Activated T-helper 1 cell treated with Interleukin-2 at 50 U/mL for 16 hours (primary cell): ENCODE results near the gene DTWD2.
A peak's percentile ranks its signal among the peaks of the same experiment; 100 is the strongest.
"Not testable (repeated sequence)": the region's sequence is repeated elsewhere in the genome, so short reads cannot be mapped to it uniquely, and the experiment has no call there.

ENCODE experiments used
- DNase-seq: peaks from one replicate; pipeline ENCODE4 v3.0.0-alpha.2; 2020; ENCODE audit warnings: low read depth

The DTWD2 gene

GRCh38 chr5:118987988-118988865 is at the start of gene DTWD2:
Gene DTWD2 (minus strand): TSS chr5:118988547. CDS start chr5:118988511, 36 bp downstream.
- DNase-seq = peak; percentile 85

- DNase-seq = no peak
Observed at GRCh38 chr5:119037496-119038215, 49.3 kb upstream of the DTWD2 start.

GRCh38 chr5:119036101-119036762 is 47.9 kb upstream of the DTWD2 start:
- DNase-seq = no peak

GRCh38 chr5:119033135-119033534 is 44.8 kb upstream of the DTWD2 start:
- DNase-seq = no peak

GRCh38 chr5:119032656-119033055 is 44.3 kb upstream of the DTWD2 start:
- DNase-seq = no peak

GRCh38 chr5:119031905-119032304 is 43.6 kb upstream of the DTWD2 start:
- no peak for DNase-seq

- no peak for DNase-seq
Observed at GRCh38 chr5:119031011-119031886, 42.9 kb upstream of the DTWD2 start.

GRCh38 chr5:119028575-119028974 is 40.2 kb upstream of the DTWD2 start:
- no peak for DNase-seq

- DNase-seq = no peak
Observed at GRCh38 chr5:119022773-119023172, 34.4 kb upstream of the DTWD2 start.

GRCh38 chr5:119022017-119022745 is 33.8 kb upstream of the DTWD2 start:
- DNase-seq = no peak

- no peak for DNase-seq
Observed at GRCh38 chr5:119021149-119021732, 32.9 kb upstream of the DTWD2 start.

- no peak for DNase-seq
Observed at GRCh38 chr5:119019949-119020348, 31.6 kb upstream of the DTWD2 start.

GRCh38 chr5:119019501-119019900 is 31.2 kb upstream of the DTWD2 start:
- DNase-seq = no peak

GRCh38 chr5:119017994-119018393 is 29.6 kb upstream of the DTWD2 start:
- DNase-seq = no peak

- no peak for DNase-seq
Observed at GRCh38 chr5:119016125-119016774, 27.9 kb upstream of the DTWD2 start.

GRCh38 chr5:119011186-119011585 is 22.8 kb upstream of the DTWD2 start:
- DNase-seq = no peak

GRCh38 chr5:119010206-119010605 is 21.9 kb upstream of the DTWD2 start:
- DNase-seq = no peak

GRCh38 chr5:119009131-119009530 is 20.8 kb upstream of the DTWD2 start:
- no peak for DNase-seq

- no peak for DNase-seq
Observed at GRCh38 chr5:118999696-119000095, 11.3 kb upstream of the DTWD2 start.

- DNase-seq = not testable (repeated sequence)
Observed at GRCh38 chr5:118998861-118999260, 10.5 kb upstream of the DTWD2 start.
